Iris pigment epithelial cell (primary cell): ENCODE data around the gene EMC9.
A peak's percentile ranks its signal among the peaks of the same experiment; 100 is the strongest.

Experiments
- DNase-seq: peaks from one replicate; pipeline ENCODE4 v3.0.0-alpha.2; 2011; ENCODE audit warnings: low read depth

Gene EMC9

DNA sequence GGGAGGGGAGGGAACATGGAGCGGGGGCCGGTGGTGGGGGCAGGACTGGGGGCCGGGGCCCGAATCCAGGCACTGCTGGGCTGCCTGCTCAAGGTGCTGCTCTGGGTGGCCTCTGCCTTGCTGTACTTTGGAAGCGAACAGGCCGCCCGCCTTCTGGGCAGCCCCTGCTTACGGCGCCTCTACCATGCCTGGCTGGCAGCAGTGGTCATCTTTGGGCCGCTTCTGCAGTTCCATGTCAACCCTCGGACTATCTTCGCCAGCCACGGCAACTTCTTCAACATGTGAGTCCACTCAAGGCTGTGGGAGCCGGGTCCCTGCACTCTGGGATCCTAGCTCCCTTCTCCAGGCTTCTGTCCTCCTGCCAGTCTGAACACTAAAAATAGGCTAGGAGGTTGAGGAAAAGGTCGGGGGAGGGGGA, 9.8 kb downstream of the EMC9 start:
- DNase-seq: no peak

DNA sequence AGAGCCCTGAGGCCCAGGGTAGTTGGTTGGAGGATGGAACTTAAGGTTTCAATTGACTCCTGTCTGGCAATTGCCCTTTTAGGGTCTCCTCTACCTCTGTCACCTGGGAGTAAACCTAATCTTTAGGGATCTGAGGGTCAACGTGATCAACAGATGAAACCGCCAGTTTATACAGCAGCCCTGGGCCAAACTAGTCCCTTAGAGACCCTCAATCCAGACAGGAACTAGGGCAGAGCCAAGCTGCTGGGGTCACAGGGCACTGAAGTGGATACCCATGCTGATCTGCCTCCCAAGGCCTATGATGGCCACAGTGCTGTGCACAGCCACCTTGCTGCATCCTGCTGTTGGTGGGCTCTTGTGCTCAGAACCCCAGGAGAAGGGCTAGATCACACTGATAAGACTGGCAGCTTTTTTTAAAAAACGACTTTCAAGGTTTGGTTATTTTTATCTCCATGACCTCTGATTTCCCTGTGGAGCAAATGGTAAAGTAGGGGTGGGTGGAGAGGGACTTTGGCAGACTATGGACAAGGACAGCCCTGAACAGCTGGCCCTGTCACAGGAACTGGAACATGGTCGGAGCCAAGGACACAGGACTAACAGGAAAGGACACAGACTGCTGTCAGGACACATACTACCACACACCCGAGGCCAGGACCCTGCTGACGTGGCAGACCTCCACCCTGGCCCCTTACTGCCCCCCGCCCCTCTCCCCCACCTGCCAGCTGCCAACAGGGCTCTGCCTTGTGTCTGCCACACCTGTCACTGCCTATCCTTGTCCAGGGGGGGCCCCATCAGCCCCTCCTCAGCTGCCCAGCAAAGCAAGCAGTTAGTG, 10.5 kb downstream of the EMC9 start:
- no peak for DNase-seq

DNA sequence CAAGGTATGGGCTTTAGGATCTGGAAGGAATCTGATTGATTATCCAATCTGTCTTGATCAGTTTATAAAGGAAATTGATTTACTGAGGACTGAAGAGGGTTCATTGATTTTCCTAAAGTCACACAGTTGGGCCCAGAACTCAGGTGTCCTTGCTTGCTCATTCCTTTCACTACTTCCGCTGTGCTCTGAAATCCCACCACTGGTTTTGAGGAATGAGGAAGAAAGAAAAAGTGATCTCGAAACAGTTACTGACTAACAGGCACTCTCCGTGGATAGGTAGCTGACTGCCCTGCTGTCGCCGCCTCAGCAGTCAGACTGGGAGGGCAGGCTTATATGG, 11.0 kb downstream of the EMC9 start, which contains the start of gene FITM1:
Gene FITM1 (plus strand): TSS at position 280 of the 337 bp plus-strand sequence. CDS start 905 bp downstream, outside the sequence.
- DNase-seq: no peak

DNA sequence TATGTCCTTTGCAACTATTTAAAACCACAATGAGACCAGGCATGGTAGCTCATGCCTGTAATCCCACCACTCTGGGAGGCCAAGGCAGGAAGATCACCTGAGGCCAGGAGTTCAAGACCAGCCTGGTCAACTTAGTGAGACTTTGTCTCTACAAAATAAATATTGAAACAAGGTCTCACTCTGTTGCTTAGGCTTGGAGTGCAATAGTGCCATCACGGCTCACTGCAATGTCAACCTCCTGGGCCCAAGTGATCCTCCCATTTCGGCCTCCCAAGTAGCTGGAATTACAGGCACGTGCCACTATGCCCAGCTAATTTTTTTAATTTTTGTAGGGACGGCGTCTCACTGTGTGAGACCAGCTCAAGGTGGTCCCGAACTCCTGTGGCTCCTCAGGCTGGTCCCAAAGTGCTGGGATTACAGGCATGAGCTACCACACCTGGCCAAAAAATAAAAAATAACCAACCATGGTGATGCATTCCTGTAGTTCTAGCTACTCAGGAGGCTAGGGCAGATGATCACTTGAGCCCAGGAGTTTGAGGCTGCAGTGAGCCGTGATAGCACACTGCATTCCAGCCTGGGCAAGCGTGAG, 11.9 kb downstream of the EMC9 start:
- DNase-seq: no peak

DNA sequence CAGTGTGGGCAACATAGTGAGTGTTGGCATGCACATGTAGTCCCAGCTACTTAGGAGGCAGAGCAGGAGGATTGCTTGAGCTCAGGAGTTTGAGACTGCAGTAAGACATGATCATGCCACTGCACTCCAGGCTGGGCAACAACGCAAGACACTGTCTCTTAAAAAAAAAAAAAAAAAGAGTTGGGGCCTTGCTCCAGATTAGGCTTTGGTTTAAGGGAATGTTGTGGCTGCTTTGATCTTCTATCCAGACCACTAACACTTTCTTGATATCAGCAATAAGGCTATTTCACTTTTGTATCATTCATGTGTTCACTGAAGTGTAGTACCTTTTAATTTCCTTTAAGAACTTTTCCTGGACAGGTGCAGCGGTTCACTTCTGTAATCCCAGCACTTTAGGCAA, 13.7 kb downstream of the EMC9 start:
- DNase-seq: no peak

DNA sequence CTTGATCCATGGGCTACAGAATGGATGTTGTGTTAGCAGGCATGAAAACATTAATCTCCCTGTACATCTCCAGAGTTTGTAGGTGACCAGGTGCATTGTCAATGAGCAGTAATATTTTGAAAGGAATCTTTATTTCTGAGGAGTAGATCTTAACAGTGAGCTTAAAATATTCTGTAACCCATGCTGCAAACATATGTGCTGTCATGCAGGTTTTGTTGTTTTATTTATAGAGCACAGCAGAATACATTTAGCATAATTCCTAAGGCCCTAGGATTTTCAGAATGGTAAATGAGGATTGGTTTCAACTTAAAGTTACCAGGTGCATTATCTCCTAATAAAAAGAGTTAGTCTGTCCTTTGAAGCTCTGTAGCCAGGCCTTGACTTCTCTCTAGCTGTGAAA, 14.5 kb downstream of the EMC9 start:
- DNase-seq: no peak

DNA sequence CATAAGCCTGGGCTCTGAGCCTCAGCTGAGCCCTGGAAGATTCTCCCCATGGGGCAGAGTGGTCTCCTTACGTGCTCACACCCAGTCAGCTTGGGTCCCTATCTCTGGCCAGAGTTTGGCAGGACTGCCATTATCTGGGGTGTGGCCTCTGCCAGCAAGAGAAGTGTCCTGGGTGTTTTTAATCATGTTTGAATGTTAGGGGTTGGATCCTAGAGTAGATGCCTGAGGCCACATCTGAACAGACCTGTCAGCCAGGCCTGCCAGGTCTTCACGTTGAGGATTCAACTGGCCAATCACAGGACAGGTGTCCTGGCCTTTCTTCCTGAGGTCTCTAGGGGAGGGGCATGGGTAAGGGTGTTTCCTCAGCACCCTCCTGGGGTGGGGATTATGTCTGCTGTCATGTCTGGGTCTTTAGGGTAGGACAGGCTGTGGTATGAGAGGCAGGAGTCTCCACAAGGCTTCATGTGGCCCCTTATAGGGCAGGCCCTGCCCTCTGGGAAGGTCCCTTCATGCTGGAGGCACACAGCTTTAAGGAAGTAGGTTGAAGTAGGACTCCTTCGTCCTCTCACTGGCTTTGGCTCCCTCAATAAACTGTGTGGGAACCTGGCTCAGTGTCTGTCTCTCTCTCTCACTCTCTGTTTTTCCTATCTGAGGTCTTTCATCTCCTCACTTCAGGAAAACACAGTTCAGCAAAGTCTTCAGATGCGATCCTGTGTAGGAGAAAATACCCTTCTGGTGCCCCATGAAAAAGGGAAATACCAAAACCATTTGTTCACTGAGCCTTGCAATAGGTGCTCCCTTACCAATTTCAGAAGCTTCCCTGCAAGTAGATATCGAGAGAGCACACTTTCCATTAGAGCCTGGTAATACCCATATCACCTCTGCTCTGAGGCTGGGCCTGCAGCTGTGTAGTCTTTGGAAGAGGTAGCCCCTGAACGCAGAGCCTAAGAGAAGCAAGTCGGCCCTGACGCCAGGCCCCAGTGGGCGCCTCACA, 17.7 kb downstream of the EMC9 start:
- DNase-seq: no peak

DNA sequence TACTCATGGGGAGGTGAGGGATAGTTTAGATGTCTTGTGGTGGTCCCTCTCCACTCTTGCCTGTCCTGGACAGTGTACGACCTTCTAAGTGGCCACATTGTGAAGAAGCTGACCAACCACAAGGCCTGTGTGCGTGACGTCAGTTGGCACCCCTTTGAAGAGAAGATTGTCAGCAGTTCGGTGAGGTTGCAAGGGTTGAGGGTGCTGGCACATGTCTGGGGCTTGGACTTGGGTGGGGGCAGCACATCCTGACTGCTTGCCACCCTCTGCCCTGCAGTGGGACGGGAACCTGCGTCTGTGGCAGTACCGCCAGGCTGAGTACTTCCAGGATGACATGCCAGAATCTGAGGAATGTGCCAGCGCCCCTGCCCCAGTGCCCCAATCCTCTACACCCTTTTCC, 18.5 kb downstream of the EMC9 start:
- no peak for DNase-seq

DNA sequence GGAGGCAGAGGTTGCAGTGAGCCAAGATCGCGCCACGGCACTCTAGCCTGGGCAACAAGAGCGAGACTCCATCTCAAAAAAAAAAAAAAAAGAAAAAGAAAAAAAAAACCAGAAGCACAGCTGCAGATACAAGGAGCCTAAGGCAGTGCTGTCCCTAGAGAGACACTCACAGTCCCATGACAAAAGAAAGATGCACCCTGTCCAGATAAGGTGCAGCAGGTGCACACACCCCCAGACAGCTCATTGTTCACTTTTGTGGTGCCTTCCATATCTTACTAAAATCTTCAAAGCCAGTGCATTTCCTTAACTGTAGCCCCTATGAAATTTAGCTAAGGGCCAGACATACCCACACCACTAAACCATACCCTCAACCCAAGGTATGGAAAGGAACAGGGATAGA, 19.0 kb downstream of the EMC9 start:
- no peak for DNase-seq

DNA sequence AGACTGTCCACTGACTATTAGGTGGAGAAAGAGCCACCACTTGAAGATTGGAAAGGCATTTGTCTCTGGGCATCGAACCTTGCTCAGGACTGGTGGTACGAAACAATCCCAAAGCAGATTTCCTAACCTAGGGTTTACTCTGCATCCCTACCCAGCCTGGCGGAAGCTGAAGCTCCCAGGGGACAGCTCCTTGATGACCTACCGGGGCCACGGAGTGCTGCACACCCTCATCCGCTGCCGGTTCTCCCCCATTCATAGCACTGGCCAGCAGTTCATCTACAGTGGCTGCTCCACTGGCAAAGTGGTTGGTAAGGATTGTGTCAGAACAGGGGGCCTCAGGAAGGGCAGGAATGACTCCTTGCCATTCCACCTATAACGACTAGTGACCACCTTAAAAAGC, 20.2 kb downstream of the EMC9 start:
- DNase-seq: no peak

DNA sequence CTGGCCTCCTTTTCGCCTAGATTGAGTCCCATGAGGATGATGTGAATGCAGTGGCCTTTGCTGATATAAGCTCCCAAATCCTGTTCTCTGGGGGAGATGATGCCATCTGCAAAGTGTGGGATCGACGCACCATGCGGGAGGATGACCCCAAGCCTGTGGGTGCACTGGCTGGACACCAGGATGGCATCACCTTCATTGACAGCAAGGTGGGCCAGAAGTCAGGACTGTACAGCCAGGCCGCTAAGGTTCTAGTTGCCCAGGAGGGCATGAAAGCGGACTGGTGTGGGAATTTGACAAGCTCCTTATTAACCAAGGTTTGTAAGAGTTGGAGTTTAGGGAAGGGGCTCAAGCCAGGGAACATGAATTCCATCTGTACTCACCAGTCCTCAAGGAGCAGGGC, 21.7 kb downstream of the EMC9 start:
- DNase-seq: no peak

DNA sequence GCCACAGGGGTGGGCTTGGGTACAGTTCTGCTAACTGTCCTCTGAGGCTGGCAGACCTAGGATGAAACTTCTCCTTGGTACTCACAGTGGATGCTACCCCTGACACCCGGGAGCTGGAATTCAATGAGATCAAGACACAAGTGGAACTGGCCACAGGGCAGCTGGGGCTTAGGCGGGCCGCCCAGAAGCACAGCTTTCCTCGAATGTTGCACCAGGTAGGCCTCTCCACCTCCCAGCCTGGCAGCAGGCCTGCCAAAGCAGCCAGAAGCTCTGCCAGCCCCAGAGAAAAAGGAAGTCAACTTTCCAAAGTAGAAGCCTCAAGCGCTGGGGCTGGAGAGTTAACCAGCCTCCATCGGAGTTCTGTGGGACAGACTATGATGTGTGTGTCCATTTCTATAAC, 24.2 kb downstream of the EMC9 start:
- no peak for DNase-seq

DNA sequence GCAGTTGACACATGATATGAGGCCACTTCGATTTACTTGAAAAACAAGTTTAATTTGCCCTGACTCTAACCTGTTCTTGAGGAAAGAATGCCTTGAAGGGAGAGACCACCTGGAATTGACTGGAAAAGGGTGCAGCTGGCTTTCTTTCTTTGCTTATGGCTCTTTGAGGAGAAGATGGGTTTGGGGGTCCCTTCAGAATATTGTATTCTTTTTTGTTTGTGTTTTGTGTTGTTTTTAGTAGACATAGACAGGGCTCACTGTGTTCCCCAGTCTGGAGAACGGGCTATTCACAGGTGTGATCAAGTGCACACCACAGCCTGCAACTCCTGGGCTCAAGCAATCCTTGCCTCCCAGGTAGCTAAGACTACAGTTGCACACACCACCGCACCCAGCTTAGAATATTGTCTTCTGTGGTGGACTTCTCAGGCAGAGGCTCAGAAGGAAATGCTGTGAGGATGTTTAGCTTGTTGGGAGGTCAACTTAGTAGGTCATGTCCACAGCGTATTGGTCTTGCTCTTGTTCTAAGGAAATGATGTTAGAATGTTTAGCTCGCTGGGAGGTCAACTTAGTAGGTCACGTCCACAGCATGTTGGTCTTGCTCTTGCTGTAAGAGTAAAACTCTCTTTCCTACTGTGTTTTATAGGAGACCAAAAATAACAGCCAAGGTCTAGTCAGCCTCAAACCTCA, 25.1 kb downstream of the EMC9 start:
- DNase-seq: no peak

DNA sequence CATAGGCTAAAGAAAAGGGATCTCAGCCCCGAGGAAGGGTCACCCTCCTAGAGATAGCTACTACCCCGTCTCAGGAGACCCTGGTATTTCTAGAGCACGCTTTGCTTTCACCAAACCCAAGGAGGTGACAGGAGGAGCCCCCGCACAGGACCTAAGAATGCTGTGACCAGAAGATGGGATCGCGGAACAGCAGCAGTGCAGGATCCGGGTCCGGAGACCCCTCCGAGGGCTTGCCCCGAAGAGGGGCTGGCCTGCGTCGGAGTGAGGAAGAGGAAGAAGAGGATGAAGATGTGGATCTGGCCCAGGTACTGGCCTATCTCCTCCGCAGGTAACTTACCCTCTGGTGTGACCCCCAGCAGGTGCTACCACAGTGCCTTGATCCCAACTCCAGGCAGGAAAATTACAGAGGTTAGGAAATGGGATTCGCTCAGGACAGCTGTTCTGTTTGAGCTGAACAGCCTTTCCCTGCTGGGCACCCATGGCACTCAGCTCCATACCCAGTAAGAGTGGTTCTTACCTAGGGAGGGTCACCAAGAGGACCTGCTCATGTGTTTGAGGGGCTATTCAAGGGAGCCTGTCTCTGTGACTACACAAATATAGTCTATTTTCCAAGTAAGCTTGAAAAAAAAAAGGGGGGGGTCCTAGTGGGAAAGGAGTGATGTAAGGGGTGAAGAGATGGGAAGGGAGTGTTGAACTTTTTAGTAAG, 25.8 kb downstream of the EMC9 start:
- no peak for DNase-seq

DNA sequence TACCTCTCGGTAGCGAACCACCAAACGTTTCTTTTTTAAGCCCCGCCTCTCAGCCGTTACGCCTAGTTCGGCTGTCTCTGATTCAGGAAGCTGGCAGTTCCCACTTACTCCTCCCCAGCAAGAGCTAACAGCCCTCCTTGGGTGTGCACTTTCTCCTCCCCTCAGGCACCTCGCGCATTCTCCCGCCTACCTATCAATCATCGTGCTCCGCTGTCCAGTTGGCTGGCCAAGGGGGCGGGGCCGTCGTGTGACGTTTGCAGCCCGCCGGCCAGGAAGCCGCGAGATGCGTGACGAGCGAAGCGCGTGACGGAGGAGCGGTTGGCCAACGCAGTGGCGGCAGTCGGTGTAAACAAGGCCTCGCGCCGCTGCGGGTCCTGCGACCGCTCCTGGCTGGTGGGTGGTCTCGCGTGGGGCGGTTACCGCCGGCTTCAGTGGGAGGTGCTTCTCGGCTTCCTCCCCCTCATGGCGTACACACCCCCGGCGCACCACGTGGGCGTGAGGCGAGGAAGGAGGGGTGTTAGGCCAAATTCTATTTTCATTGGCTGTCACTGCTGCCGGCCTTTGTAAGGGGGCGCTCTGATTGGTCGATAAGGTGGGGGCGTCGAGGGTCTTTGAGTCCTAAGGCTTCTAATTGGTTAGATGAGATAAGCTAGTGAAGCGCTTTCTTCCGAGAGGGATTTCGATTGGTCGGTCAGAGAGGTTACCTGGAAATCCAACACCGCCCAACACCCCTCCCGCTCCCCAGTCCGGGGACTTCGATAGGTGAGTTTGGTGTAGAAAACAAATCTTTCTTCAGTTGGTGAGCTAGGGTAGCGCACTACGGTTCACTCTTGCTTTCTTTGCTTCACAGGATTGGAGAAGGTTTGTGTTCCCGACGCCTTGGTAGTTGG, 26.6 kb downstream of the EMC9 start, which contains the start of the genes DCAF11 and NRL:
Gene DCAF11 (plus strand): TSS at position 246 of the 890 bp plus-strand sequence. CDS start 818 bp downstream, outside the sequence.
Gene NRL (minus strand): TSS at position 418 of the 890 bp plus-strand sequence. CDS start 32,101 bp downstream, outside the sequence.
- DNase-seq: peak; percentile 100

DNA sequence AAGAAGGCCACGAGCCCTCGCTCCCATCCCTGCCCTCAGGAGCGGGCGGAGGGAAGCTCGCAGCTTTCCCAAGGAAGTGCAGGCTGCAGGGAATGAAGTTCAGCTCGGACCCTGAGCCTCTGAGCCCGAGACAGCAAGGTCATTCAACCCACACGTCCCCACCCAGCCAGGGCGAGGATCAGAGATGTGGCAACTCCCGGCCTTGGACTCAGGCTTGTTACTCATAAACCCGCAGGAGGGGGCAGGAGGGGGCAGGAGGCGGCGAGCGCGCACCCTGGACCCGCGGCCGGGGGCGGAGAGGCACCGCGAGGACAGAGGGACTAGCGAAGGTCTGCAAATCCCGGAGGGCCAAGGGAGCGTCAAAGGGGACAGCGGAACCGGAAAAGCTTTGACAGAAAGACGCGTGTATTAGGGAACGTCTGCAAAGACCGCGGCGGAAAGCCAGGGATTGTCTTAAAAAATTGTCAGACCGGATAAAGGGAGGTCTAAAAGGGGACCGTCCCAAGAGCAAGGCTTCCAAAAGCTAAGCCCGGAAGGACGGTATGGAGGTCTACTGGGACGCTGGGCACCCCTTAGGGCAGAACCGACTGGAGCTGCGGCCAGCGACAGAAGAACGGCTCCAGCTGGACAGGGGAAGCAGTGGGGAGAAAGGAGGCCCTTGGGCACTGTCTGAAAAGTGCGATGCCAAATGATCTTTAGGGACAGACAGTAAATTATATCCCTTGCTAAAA, 27.4 kb downstream of the EMC9 start:
- DNase-seq: peak; percentile 93

DNA sequence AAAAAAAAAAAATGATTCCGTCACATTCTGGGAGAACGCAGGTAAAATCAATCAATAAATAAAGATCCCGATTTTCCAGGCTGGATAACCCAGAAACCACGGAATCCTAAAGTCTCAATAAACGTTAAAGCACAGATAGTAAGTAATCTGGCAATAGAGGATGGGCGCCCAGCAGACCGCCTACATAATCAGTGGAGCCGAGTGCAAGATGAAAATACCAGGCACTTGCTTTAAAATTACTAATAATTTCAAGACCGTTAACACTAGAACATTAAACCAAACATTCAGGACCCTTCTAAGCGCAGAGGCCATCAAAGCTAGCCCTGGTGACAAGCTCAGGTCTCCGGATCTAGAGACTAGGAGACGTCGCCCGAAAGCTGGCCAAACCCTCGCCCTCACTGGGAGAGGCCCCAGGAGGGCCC, 28.0 kb downstream of the EMC9 start:
- peak; percentile 12 for DNase-seq

DNA sequence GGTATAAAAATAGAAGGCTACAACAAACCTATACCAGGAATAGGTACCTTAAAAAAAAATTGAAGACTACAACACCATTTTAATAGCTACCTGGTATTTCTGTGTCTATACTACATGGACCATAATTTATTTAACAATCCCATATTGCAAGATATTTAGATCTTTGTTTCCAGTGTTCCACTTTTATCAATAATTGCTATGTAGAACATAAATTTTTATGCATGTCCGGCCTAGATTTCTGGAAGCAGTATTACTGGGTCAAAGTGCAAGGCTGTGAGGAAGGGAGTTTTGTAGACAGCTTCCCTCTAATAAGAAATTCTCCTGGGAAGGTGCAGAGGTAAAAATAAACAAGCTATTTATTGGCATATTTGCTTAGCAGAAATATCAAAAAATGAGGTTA, 30.9 kb downstream of the EMC9 start:
- no peak for DNase-seq

DNA sequence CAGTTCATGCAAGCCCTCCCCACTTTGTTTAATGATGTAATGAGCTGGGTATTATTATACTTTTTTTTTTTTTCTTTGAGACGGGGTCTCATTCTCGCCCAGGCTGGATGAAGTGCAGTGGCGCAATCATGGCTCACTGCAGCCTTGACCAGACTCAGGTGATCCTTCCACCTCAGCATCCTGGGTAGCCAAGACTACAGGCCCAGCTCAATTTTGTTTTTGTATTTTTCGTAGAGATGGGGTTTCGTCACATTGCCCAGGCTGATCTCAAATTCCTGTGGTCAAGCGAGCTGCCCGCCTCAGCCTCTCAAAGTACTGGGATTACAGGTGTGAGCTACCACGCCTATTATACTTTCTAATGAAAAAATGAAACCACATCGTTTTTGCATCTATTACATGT, 31.3 kb downstream of the EMC9 start:
- no peak for DNase-seq
